Muscle of leg (tissue), 11 donors: Measurements from ENCODE around the gene SEC63. TPM values are rescaled to one million over a fixed set of nuclear protein-coding genes. Genes with fewer than 3 reads are reported as not detected.
"Not testable (repeated sequence)": the region's sequence is repeated elsewhere in the genome, so short reads cannot be mapped to it uniquely, and the experiment has no call there.

ENCODE experiments used
- DNase-seq: peaks from one replicate; pipeline ENCODE4 v3.0.0; 2013
- H3K27ac ChIP-seq: one replicate; pipeline ENCODE4 v1.5.1; 2013; ENCODE audit warnings: mild to moderate bottlenecking, low read length, control low read depth
- H3K27me3 ChIP-seq: one replicate; pipeline ENCODE4 v1.6.1; 2013; ENCODE audit warnings: low read length; ENCODE audit not compliant: control insufficient read depth, insufficient read depth
- H3K36me3 ChIP-seq: one replicate; pipeline ENCODE4 v1.6.1; 2013; ENCODE audit warnings: low read length; ENCODE audit not compliant: control insufficient read depth, insufficient read depth
- H3K4me1 ChIP-seq: one replicate; pipeline ENCODE4 v1.6.1; 2013; ENCODE audit warnings: low read length; ENCODE audit not compliant: control insufficient read depth, insufficient read depth
- H3K4me3 ChIP-seq: one replicate; pipeline ENCODE4 v1.5.1; 2013; ENCODE audit warnings: low read length, control low read depth
- H3K9me3 ChIP-seq: replicated peaks from 2 replicates; pipeline ENCODE4 v1.6.1; 2013; ENCODE audit warnings: low read depth, low read length; ENCODE audit not compliant: control insufficient read depth
- WGBS: methylation state at CpG from one replicate; pipeline ENCODE4 v1.1.5; 2013; ENCODE audit warnings: missing lambda C conversion rate; ENCODE audit not compliant: insufficient coverage; 5-methylcytosine and 5-hydroxymethylcytosine counted together
- polyA plus RNA-seq, 8 donors: library from polyadenylated mRNA; unstranded; fragments of 120-200 nt; gene quantifications; one replicate each; pipeline versions ENCODE4 v1.2.1 to v1.2.3, GENCODE V29; 2013; ENCODE audit warnings: inconsistent platforms in 1 of 8, low replicate concordance in 1 of 8; ENCODE audit not compliant: insufficient read length in 8 of 8, insufficient read depth in 1 of 8
- total RNA-seq: library from RNA; stranded (reverse); fragments of 120-200 nt; gene quantifications from one replicate; pipeline ENCODE4 v1.2.4, GENCODE V29; 2013

Gene SEC63
- total and polyA plus RNA-seq, 9 donors = 22.1 to 65.6 (median 62.8) TPM

DNA sequence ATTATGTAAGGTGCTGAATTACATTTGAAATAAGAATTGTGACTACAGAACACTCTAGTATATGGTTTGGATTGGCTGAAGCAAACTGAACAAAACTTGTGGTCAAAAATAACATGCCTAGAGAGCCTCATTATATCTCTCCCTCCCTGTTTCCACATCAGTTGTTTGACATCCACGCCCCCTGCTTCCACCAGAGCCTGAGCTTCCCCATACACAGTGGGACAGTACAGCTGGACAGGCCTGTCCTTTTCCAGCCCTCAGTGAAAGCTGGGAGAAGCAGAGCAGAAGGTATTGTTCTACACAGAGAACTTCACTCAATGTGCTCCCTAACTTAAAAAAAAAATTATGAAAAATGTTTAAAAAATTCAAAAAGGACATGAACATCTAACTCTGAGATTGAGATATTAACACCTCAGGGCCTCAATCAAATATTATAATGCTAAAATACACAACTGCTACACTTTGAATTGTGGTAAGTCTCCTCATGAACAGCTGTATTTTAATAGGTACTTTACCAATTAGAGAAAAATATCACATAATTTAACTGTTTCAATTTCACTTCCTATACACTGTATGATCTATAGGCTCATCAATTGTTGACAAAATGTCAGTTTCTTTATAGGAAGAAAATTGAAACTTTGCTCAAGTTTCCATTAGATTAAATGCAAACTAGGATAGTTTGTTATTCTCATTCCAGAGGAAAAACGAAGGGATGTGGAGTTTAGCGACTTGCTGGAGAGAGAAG lies 89.0 kb downstream of the SEC63 start:
- Histone ChIP-seq H3K27ac (no peak overlapping the region), H3K9me3 (no peaks in the 10 kb centered on the region), H3K4me1 (peaks cover 3% of the 10 kb centered on the region), H3K36me3 (peaks cover 5% of the 10 kb centered on the region), H3K27me3 (no peaks in the 10 kb centered on the region), H3K4me3 (no peak overlapping the region)
- no peak for DNase-seq
- WGBS = 0% methylated on average over 1 of the region's 3 CpGs

DNA sequence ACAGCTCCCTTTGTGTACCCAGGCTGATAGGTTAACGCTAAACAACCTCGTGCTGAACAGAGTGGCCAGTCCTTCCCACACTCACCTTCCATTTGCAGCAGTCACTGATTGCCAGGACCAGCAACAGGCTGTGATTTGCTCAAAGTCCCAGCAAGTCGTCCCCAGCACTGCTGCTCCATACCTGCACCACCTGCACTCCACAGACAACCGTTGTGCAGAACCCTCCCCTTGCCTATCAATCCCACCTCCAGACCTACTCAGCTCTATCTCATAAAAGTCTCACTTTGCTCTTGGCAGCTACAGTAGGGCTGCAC lies 90.7 kb downstream of the SEC63 start:
- Histone ChIP-seq H3K4me1 (peaks cover 3% of the 10 kb centered on the region), H3K36me3 (peaks cover 5% of the 10 kb centered on the region), H3K9me3 (no peaks in the 10 kb centered on the region), H3K4me3 (no peak overlapping the region), H3K27me3 (no peaks in the 10 kb centered on the region), H3K27ac (no peak overlapping the region)
- WGBS = 13% methylated on average over 4 of the region's 4 CpGs
- DNase-seq = no peak

DNA sequence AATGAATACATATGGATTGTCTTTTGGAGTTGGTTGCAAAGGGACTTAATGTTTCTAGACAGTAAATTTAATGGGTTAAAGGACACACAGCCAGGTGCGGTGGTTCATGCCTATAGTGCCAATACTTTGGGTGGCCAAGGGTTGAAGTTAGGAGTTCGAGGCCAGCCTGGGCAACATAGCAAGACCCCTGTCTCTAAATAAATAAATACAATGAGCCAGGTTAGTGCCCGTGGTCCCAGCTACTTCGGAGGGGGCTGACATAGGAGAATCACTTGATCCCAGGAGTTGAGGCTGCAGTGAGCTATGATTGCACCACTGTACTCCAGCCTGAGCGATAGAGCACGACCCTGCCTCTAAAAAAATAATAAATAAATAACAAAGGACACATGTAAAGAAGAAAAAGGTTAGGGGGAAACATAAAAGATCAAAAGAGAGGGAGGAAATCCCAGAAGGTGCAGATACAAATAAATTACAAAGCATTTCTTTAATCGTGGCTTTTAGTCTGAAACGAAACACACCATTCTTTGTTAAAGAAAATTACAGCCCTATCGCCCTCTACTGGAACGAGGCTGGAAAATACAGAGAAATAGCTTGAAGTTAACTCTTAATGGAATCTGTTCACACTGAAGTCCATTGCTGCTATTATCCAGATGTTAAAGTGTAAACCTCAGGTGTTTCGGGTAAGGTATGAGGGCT lies 91.3 kb downstream of the SEC63 start:
- peak; percentile 58 for DNase-seq
- WGBS = 78% methylated on average over 3 of the region's 11 CpGs

DNA sequence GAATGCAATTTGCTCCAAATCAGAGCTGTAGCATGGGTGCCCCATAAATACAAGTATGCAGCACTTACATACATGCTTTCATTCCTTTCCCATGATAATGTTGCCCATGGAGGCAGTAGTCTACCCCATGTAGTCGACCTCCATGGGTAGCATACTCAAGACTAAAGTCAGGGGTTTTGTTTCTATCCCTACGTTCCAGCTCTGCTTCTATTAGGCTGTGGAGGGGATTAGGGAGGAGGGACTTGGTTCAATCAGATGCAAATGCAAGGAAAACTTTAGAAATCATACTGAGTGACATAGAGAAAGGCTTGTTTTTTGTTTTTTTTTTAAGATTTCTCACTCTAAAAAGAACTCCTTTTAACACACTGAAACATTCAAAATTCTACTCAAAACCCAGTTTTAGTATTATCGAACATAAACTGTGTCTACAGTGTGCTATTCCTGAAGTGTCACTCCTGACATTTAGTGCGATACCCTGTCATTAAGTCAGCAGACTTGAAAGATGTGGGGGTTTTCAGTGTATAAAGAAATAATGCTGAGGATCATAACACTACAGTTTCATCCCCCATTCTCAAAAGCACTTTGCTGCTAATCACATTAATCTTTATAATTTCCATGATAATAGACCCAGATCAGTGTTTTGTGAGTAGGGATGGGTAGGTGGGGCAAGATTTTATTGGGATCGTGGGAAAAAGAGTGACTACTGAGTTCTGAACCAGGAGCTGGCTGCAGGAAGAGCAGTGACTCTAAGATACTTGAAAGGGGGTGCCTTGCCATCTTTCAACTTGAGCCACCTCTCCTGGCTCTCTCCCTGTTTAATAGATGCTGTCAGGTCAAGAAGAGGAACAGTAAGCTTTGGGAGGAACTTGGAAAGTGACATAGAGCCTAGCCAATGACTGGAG lies 93.5 kb downstream of the SEC63 start:
- Histone ChIP-seq H3K4me3 (no peak overlapping the region), H3K9me3 (no peaks in the 10 kb centered on the region), H3K4me1 (peaks cover 2% of the 10 kb centered on the region), H3K27ac (no peak overlapping the region), H3K27me3 (no peaks in the 10 kb centered on the region), H3K36me3 (no peaks in the 10 kb centered on the region)
- WGBS = no CpG with 5 or more reads among the region's 5 CpGs
- DNase-seq = no peak

More for the DNA sequence above, 91.3 kb downstream of the SEC63 start:
- Histone ChIP-seq H3K27me3 (no peaks in the 10 kb centered on the region), H3K9me3 (no peaks in the 10 kb centered on the region), H3K4me3 (no peak overlapping the region), H3K27ac (no peak overlapping the region), H3K36me3 (peaks cover 5% of the 10 kb centered on the region), H3K4me1 (peaks cover 3% of the 10 kb centered on the region)

DNA sequence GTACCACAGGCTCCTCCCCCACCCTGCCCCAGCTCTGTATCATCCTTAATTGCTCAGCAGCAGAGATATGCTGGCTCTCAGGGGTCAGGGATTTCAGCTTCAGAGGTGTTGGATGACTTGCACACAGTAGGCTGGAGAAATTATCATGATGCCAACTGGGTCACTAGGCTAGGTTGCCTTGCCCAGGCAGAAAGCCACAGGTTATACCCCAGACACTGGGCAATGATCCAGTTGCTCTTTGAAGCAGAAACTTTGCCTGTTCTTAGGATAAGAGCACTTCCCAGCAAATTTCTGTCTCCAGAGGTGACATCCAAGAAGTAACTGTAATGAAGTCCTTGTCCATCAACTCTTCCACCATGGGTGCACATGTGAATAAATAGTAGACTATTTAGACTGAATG lies 95.6 kb downstream of the SEC63 start:
- no peak overlapping the region for H3K4me3 ChIP-seq
- no peaks in the 10 kb centered on the region for H3K27me3 ChIP-seq
- no peak for DNase-seq
- no peak overlapping the region for H3K27ac ChIP-seq
- H3K36me3 ChIP-seq = no peaks in the 10 kb centered on the region
- no peaks in the 10 kb centered on the region for H3K9me3 ChIP-seq
- peaks cover 2% of the 10 kb centered on the region for H3K4me1 ChIP-seq

DNA sequence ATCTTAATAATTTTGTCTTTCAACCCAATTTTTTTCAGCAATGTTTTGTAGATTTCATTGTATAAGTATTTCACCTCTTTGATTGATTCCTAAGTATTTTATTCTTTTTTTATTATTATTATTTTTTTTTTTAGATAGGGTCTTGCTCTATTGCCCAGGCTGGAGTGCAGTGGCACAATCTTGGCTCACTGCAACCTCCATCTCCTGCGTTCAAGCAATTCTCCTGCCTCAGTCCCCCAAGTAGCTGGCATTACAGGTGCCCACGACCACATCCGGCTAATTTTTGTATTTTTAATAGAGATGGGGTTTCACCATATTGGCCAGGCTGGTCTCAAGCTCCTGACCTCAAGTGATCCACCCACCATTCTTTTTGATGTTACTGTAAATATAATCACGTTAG lies 97.0 kb downstream of the SEC63 start:
- H3K4me1 ChIP-seq, H3K27me3 ChIP-seq, H3K9me3 ChIP-seq, H3K4me3 ChIP-seq, DNase-seq, H3K27ac ChIP-seq, H3K36me3 ChIP-seq: not testable (repeated sequence)
- WGBS = no CpG with 5 or more reads among the region's 4 CpGs

DNA sequence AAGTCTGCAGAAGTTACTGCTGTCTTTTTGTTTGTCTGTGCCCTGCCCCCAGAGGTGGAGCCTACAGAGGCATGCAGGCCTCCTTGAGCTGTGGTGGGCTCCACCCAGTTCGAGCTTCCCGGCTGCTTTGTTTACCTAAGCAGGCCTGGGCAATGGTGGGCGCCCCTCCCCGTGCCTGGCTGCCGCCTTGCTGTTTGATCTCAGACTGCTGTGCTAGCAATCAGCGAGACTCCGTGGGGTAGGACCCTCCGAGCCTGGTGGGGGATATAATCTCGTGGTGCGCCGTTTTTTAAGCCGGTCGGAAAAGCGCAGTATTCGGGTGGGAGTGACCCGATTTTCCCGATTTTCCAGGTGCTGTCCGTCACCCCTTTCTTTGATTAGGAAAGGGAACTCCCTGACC lies 97.9 kb downstream of the SEC63 start:
- not testable (repeated sequence) for H3K27ac ChIP-seq, H3K36me3 ChIP-seq, H3K4me1 ChIP-seq, DNase-seq, H3K4me3 ChIP-seq, H3K9me3 ChIP-seq, H3K27me3 ChIP-seq
- WGBS = 78% methylated on average over 5 of the region's 18 CpGs

DNA sequence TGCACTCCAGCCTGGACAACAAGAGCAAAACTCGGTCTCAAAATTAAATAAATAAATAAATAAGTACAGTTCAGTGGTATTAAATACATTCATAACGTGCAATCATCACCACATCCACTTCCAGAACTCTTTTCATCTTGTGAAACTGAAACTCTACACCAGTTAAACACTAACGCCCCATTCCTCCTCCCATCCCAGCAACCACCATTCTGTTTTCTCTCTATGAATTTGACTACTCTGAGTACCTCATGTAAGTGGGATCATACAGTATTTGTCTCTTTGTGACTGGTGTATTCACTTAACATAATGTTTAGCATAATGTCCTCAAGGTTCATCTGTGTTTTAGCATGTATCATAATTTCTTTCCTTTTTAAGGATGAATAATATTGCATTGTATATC lies 104.8 kb downstream of the SEC63 start:
- H3K4me3 ChIP-seq = no peak overlapping the region
- no peaks in the 10 kb centered on the region for H3K36me3 ChIP-seq
- H3K27me3 ChIP-seq = no peaks in the 10 kb centered on the region
- H3K27ac ChIP-seq = no peak overlapping the region
- H3K4me1 ChIP-seq = peaks cover 5% of the 10 kb centered on the region
- DNase-seq = no peak
- WGBS = no CpG with 5 or more reads among the region's 3 CpGs
- H3K9me3 ChIP-seq = no peaks in the 10 kb centered on the region

DNA sequence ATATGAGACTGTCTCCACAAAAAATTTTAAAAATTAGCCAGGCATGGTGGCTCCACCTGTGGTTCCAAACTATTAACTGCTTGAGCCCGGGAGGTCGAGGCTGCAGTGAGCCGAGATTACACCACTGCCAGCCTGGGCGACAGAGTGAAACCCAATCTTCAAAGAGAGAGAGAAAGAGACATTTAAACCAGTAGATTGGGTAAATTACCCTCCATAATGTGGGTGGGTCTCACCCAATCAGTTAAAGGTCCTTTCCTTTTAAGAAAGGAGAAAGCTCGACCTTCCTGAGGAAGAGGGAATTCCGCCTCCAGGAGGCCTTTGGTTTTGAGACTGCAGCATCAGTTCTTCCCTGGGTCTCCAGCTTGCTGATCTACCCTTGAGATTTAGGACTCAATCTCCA lies 108.7 kb downstream of the SEC63 start:
- Histone ChIP-seq H3K27me3 (peaks cover 4% of the 10 kb centered on the region), H3K4me3 (no peak overlapping the region), H3K9me3 (no peaks in the 10 kb centered on the region), H3K4me1 (peaks cover 10% of the 10 kb centered on the region), H3K36me3 (no peaks in the 10 kb centered on the region), H3K27ac (no peak overlapping the region)
- no peak for DNase-seq
- WGBS = no CpG with 5 or more reads among the region's 6 CpGs
